Esophagus (tissue), 2 donors: ENCODE results near the gene VEPH1. TPM values are rescaled to one million over a fixed set of nuclear protein-coding genes. Genes with fewer than 3 reads are reported as not detected.

Experiments used
- H3K27ac ChIP-seq, 2 donors: one replicate each; pipeline ENCODE4 v1.5.1; 2013; ENCODE audit warnings: low read depth in 2 of 2, mild to moderate bottlenecking in 2 of 2, inconsistent platforms in 1 of 2, low read length in 1 of 2, moderate library complexity in 1 of 2
- H3K27me3 ChIP-seq, 2 donors: one replicate each; pipeline ENCODE4 v1.6.1; 2013; ENCODE audit warnings: low read length in 2 of 2, control low read depth in 1 of 2, mild to moderate bottlenecking in 1 of 2; ENCODE audit not compliant: insufficient read depth in 2 of 2, control insufficient read depth in 1 of 2
- H3K36me3 ChIP-seq, 2 donors: one replicate each; pipeline ENCODE4 v1.6.1; 2013; ENCODE audit warnings: low read length in 1 of 2; ENCODE audit not compliant: control insufficient read depth in 2 of 2, insufficient read depth in 2 of 2
- H3K4me1 ChIP-seq, 2 donors: one replicate each; pipeline ENCODE4 v1.6.1; 2013; ENCODE audit warnings: low read length in 1 of 2; ENCODE audit not compliant: control insufficient read depth in 2 of 2, insufficient read depth in 2 of 2
- H3K4me3 ChIP-seq, 2 donors: one replicate each; pipeline ENCODE4 v1.5.1; 2013; ENCODE audit warnings: low read length in 2 of 2, mild to moderate bottlenecking in 2 of 2, low read depth in 1 of 2, moderate library complexity in 1 of 2
- H3K9me3 ChIP-seq, 2 donors: one replicate each; pipeline ENCODE4 v1.6.1; 2013; ENCODE audit warnings: mild to moderate bottlenecking in 2 of 2, low read depth in 1 of 2, low read length in 1 of 2, moderate library complexity in 1 of 2; ENCODE audit not compliant: control insufficient read depth in 2 of 2, insufficient read depth in 1 of 2
- whole genome bisulfite sequencing, 2 donors: extraction: QIAGEN DNeasy Blood & Tissue Kit; methylation state at CpG; one replicate each; pipeline ENCODE4 v1.1.7; 2013; 5-methylcytosine and 5-hydroxymethylcytosine counted together
- polyA plus RNA-seq, 2 donors: library from polyadenylated mRNA; stranded (reverse); fragments of 200-250 nt; gene quantifications; one replicate each; pipeline ENCODE4 v1.2.3, GENCODE V29; 2013
- donor health status: healthy with polysubstance abuse.
- donor health status: Bipolar disorder and iron deficiency.

The VEPH1 gene
- polyA plus RNA-seq, 2 donors, result 0.07 to 0.08 TPM

DNA sequence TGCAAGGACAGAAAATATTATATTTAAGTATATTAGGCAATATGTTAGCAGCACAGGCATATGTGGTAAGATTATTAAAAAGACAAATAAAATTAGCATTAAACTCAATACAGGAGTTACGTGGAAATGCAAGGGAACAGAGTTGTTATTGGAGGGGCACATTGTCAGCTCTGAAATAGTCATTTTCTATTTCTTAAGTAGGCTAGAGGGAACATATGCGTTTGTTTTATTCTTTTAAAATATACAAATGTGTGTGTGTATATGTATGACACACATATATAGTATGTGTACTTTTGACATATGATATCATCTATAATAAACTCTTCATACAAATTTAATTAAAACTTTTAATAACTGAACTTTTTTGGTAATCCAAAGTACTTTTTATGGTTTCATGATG is 22.8 kb upstream of the VEPH1 start:
- Histone ChIP-seq H3K27me3 (no peaks in the 10 kb centered on the region), H3K36me3 (no peaks in the 10 kb centered on the region), H3K9me3 (no peaks in the 10 kb centered on the region), H3K4me1 (no peaks in the 10 kb centered on the region), H3K4me3 (no peak overlapping the region), H3K27ac (no peak overlapping the region)
- WGBS, 2 donors, result 75 to 79% methylated on average over 2 of the region's 2 CpGs

GRCh38 chr3:157523814-157524213 is 20.6 kb upstream of the VEPH1 start:
- no peaks in the 10 kb centered on the region for H3K27me3 ChIP-seq
- no peaks in the 10 kb centered on the region for H3K9me3 ChIP-seq
- H3K4me1 ChIP-seq, result no peaks in the 10 kb centered on the region
- 100% methylated on average over 1 of the region's 1 CpG for WGBS, 2 donors
- no peak overlapping the region for H3K4me3 ChIP-seq
- no peak overlapping the region for H3K27ac ChIP-seq
- H3K36me3 ChIP-seq, result no peaks in the 10 kb centered on the region

DNA sequence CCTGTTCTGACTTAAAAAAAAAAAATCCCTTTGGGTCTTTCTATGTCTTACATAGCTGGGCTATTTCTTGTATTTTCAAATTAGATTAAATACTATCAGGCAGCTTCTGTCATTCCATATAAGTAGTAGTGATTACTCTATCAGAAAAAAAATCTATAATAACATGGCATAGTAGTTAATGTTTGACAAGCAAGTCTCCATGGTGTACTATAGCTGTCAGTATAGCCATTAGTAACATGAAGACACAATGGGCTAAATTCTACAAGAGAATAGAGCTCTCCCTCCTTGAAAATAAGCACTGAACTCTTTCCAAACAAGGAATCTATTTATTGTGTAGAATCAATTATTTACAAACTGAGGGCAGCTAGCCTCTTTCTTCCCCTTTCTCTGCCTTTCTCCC is 19.4 kb upstream of the VEPH1 start:
- H3K27me3 ChIP-seq, result no peaks in the 10 kb centered on the region
- no peaks in the 10 kb centered on the region for H3K9me3 ChIP-seq

DNA sequence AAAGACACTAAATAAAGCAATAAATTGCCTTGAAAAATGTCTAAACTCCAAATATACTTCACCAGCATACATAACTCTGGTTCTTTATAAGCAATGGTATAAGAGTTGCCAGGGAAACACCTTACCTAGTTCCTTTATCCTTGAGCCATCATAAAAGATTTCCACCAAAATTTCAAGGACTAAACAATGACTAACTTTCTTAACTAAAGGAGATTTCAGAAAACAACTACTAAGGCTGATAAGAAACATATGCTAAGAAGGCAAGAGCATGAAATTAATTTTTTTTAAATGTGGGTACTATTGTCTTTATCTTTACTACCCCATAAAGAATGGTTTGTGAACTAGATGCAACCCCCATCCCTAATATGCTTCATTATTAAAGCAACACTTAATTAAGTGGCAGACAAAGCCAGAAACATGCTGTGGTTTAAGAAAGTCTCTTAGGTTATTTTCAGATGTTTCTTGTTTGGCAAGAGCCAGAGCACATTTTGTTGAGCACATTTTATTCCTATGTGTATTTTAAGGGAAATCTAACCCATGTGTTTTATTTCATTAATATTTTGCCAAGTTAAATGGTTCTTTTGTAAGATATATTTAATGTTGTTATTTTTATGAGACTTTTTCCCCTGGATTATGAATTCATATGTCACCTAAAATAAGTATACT is 17.4 kb upstream of the VEPH1 start:
- no peaks in the 10 kb centered on the region for H3K27me3 ChIP-seq
- no peaks in the 10 kb centered on the region for H3K36me3 ChIP-seq
- H3K4me1 ChIP-seq, result no peaks in the 10 kb centered on the region
- no peak overlapping the region for H3K4me3 ChIP-seq
- H3K27ac ChIP-seq, result no peak overlapping the region
- H3K9me3 ChIP-seq, result no peaks in the 10 kb centered on the region

More for the DNA sequence above, 19.4 kb upstream of the VEPH1 start:
- H3K36me3 ChIP-seq, result no peaks in the 10 kb centered on the region
- H3K27ac ChIP-seq, result no peak overlapping the region
- no peak overlapping the region for H3K4me3 ChIP-seq
- H3K4me1 ChIP-seq, result no peaks in the 10 kb centered on the region

DNA sequence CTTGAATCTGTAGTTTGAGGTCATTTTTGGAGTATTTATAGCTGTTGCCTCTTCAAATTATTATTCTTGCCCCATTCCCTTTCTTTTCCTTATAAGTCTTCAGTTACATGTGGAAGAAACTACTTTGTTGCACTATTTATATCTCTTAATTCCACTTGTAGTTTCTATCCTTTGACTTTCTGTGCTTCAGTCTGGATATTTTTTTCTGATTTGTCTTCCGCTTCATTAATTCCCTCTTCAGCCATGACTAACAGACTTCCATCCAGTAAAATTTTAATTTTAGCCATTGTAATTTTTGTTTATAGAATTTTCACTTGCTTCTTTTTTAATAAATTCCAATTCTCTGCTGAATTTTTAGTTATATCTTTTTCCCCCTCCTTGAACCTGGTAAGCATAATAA is 15.7 kb upstream of the VEPH1 start:
- 98 to 99% methylated on average over 1 of the region's 1 CpG for WGBS, 2 donors
- Histone ChIP-seq H3K27me3 (no peaks in the 10 kb centered on the region), H3K4me3 (no peak overlapping the region), H3K36me3 (no peaks in the 10 kb centered on the region), H3K4me1 (no peaks in the 10 kb centered on the region), H3K9me3 (no peaks in the 10 kb centered on the region), H3K27ac (no peak overlapping the region)

DNA sequence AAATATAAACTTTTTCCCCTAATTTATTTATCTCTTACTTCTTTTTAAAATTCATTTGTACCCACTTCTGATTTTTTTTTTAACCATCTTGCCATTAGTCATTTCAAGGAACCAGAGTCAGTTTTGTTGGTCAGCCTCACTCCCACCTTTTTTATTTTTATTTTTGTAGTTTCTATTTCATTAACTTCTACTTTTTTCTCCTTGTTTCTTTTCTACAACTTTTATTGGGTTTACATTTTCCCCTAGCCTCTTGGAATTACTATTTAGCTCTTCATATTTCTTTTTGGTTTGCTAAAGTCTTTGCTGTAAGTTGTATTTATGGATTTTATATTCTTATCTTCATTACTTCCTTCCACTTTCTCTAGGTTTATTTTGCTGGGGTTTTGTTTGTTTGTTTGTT is 13.7 kb upstream of the VEPH1 start:
- Histone ChIP-seq H3K9me3 (no peaks in the 10 kb centered on the region), H3K27me3 (no peaks in the 10 kb centered on the region), H3K36me3 (no peaks in the 10 kb centered on the region), H3K27ac (no peak overlapping the region), H3K4me3 (no peak overlapping the region), H3K4me1 (no peaks in the 10 kb centered on the region)

DNA sequence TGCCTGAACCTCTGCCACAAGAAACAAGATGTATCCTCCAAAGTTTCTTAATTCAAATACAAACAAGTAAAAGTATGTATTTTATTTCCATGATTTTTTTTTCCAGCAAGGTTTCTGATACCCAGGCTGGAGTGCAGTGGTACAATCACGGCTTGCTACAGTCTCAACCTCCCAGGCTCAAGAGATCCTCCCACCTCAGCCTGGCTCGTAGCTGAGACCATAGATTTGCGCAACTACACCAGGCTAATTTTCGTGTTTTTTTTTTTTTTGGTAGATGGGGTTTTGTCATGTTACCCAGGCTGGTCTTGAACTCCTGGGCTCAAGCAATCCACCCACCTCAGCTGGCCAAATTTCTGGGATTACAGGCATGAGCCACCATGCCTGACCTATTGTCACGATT is 12.2 kb upstream of the VEPH1 start:
- H3K9me3 ChIP-seq, result no peaks in the 10 kb centered on the region
- no peaks in the 10 kb centered on the region for H3K4me1 ChIP-seq
- H3K27me3 ChIP-seq, result no peaks in the 10 kb centered on the region
- H3K36me3 ChIP-seq, result no peaks in the 10 kb centered on the region
- no peak overlapping the region for H3K27ac ChIP-seq
- no peak overlapping the region for H3K4me3 ChIP-seq
- WGBS, 2 donors, result 68 to 77% methylated on average over 5 of the region's 5 CpGs

DNA sequence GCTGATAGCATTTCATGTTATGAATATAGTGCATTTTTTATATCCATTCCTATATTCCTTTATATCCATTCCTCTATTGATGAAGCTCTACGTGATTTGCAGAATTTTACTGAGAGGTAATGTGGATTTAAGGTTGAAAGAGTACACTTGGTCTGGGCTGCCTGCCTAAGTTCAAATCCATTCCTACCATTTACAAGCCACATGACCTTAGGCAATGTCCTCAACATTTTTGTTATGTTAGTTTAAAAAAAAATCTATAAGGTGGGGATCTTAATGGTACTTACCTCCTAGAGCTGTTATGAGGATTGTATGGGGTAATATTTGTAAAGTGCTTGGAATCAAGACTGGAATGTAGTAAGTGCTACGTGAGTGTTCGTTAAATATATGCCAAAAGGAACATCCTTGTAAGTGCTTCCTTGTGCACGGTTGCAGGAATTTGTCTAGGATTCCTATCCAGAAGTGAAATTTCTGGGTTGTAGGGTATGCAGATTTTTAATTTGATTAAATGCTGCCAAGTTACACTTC is 11.2 kb upstream of the VEPH1 start:
- no peaks in the 10 kb centered on the region for H3K36me3 ChIP-seq
- H3K4me3 ChIP-seq, result no peak overlapping the region
- no peaks in the 10 kb centered on the region for H3K9me3 ChIP-seq
- 58 to 63% methylated on average over 4 of the region's 4 CpGs for WGBS, 2 donors
- no peaks in the 10 kb centered on the region for H3K4me1 ChIP-seq
- no peaks in the 10 kb centered on the region for H3K27me3 ChIP-seq
- no peak overlapping the region for H3K27ac ChIP-seq

- Histone ChIP-seq H3K4me1 (no peaks in the 10 kb centered on the region), H3K9me3 (no peaks in the 10 kb centered on the region), H3K27me3 (no peaks in the 10 kb centered on the region), H3K27ac (no peak overlapping the region), H3K36me3 (no peaks in the 10 kb centered on the region), H3K4me3 (no peak overlapping the region)
- WGBS, 2 donors, result 83 to 89% methylated on average over 1 of the region's 1 CpG
Observed at GRCh38 chr3:157513585-157513984, 10.4 kb upstream of the VEPH1 start.

DNA sequence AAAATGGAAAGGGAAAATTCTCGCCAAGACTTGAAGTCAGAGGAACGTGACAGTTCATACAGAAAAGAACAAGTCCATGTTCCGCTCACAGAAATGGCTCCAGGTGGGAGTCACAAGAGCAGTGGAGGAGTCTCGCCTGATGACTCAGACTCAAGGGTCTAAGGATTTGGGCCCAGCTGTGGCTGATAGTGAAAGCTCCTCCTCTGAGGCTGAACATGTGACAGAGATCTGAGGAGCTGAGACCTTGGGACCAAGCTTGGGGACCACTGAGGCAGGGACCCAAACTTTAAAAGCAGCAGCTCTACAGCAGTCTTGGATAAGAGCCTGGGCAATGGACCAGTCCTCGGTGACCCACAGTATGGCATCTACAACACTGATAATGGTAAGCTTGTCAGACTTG is 9.3 kb upstream of the VEPH1 start:
- Histone ChIP-seq H3K36me3 (no peaks in the 10 kb centered on the region), H3K27me3 (no peaks in the 10 kb centered on the region)
- WGBS, 2 donors, result 76 to 80% methylated on average over 5 of the region's 5 CpGs

More for the DNA sequence above, 9.3 kb upstream of the VEPH1 start:
- Histone ChIP-seq H3K27ac (no peak overlapping the region), H3K4me3 (no peak overlapping the region), H3K9me3 (no peaks in the 10 kb centered on the region), H3K4me1 (no peaks in the 10 kb centered on the region)
